PFSK-1 (cell line): ENCODE data around the gene PLCL2.

Experiments used
- FOXP2 ChIP-seq: optimal IDR thresholded peaks from 2 replicates; pipeline ENCODE3; 2011; ENCODE audit warnings: borderline replicate concordance, control low read depth, inconsistent platforms; ENCODE audit not compliant: insufficient read depth; ENCODE audit errors: extremely low read length, extremely low read depth
- POLR2AphosphoS5 ChIP-seq: IDR thresholded peaks from 2 replicates; pipeline ENCODE4 v1.6.1; 2012; ENCODE audit warnings: low read depth, mild to moderate bottlenecking, control low read depth, low read length, moderate library complexity
- REST ChIP-seq, 2 experiments: IDR thresholded peaks; 2 replicates each; pipeline versions ENCODE4 v1.6.1 to v1.8.0; 2011 to 2012; ENCODE audit warnings: low read depth in 2 of 2, low read length in 2 of 2, control low read depth in 1 of 2, inconsistent platforms in 1 of 2, mild to moderate bottlenecking in 1 of 2, moderate library complexity in 1 of 2; ENCODE audit not compliant: insufficient read depth in 1 of 2
- SIN3A ChIP-seq: IDR thresholded peaks from 2 replicates; pipeline ENCODE4 v1.6.1; 2012; ENCODE audit warnings: mild to moderate bottlenecking, low read length, moderate library complexity, borderline replicate concordance; ENCODE audit not compliant: insufficient read depth
- TAF1 ChIP-seq: IDR thresholded peaks from 2 replicates; pipeline ENCODE4 v1.6.1; 2012; ENCODE audit warnings: low read length, control low read depth, borderline replicate concordance; ENCODE audit not compliant: insufficient read depth

PLCL2 gene

DNA sequence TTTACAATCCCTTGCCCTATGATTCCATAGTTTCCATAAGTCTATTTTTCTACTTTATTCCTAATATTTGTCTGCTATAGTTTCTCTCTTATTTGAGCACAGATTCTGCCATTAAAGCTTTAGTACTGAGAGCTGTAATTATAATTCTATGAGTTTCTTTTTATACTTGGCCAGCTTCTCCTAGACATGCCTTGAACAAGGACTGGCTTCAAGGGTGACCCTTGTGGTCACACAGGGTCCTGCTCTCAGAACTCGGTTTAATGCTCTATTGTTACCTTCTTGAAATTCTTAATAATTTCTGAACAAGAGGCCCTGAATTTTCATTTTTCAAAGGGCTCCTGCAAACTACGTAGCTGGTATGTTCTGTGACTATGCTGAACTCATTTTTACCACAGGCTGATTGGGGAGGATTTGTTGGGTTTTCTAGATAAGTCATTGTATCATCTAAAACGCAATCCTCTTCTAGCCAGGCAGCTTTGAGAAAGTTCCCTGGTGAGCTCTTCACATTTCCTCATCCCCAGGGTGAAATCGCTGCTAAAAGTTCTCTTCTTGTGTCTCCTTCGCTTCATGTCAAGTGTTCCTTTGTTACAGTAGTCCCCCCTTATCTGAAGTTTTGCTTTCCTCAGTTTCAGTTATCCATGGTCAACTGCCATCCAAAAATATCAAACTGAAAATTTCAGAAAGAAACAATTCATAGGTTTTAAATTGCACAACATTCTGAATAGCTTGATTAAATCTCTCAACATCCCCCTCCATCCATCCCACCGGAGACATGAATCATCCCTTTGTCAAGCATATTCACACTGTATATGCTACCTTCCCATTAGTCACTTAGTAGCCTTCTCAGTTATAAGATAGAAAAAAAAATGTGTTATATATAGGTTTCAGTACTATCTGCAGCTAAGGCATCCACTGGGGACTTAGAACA lies 12.6 kb upstream of the PLCL2 start:
- no peak for TF ChIP-seq REST (IDR thresholded peaks at IDR 0.05; ENCODE audit: insufficient read depth in 1 of 2, low read depth in 2 of 2, low read length in 2 of 2)
- no peak for TF ChIP-seq POLR2AphosphoS5
- no peak for TF ChIP-seq FOXP2
- TF ChIP-seq SIN3A, result no peak
- TF ChIP-seq TAF1, result no peak

DNA sequence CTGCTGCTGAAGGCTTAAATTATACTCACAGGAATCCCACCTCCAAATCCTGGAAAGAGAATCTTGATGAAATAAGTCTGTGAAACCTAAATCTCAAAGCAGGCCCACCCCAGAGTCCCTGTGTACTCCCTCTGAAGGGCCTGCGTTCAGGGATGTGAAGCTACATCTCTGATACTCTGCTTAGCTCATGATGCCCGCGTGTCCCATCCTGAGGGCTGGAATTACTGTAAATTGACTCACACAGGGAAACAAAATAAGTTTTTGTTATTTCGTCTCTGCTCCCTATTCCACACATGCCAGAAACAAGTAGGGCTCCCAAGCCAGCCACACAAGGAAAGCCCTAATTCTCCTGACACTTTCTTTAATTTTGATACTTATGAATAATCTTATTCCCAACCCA lies 10.9 kb upstream of the PLCL2 start:
- TF ChIP-seq POLR2AphosphoS5, result no peak
- TF ChIP-seq FOXP2, result no peak
- no peak for TF ChIP-seq SIN3A
- TF ChIP-seq TAF1, result no peak
- no peak for TF ChIP-seq REST (IDR thresholded peaks at IDR 0.05; ENCODE audit: insufficient read depth in 1 of 2, low read depth in 2 of 2, low read length in 2 of 2)

DNA sequence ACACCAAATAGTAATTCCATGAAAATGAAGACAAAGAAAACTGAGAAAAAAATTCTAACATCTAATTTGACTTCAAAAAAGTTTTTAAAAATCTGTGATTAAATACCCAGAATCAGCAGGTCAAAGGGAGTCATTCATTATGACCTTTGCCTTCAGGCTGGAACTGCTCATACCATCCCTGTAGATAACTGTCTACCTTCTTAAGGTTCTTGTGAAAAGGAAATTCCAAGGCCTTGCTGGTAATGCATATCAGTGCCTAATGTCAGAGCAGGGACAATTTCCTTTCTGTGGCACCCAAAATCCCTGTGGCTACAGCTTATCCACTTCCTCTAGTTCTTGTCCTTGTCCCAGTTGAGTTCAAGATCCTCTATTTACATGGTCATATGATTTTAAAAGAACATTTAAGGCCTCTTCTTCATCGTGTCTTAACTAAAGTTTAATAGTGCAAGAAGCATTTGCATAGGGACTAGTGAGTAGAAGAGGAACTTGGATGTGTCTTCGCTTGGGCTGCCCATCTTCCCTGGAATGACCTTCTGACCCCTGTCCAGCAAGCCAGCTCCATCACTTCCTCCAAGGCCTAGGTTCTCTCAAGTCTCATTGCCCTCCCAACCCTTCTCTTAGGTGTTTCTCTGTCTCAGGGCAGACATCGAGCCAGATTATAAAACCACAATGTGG lies 8.7 kb upstream of the PLCL2 start:
- TF ChIP-seq SIN3A (no peak), POLR2AphosphoS5 (no peak), REST (IDR thresholded peaks at IDR 0.05; ENCODE audit: insufficient read depth in 1 of 2, low read depth in 2 of 2, low read length in 2 of 2) (no peak), FOXP2 (no peak), TAF1 (no peak)

- no peak for TF ChIP-seq TAF1
- no peak for TF ChIP-seq POLR2AphosphoS5
- no peak for TF ChIP-seq SIN3A
- TF ChIP-seq REST (IDR thresholded peaks at IDR 0.05; ENCODE audit: insufficient read depth in 1 of 2, low read depth in 2 of 2, low read length in 2 of 2), result no peak
- TF ChIP-seq FOXP2, result no peak
Measured at GRCh38 chr3:16877505-16877904, 7.2 kb upstream of the PLCL2 start.

- TF ChIP-seq FOXP2 (no peak), POLR2AphosphoS5 (no peak), SIN3A (no peak), REST (IDR thresholded peaks at IDR 0.05; ENCODE audit: insufficient read depth in 1 of 2, low read depth in 2 of 2, low read length in 2 of 2) (no peak), TAF1 (no peak)
Measured at GRCh38 chr3:16877911-16878310, 6.8 kb upstream of the PLCL2 start.
